ENCODE results near the gene OSBPL8.

DNA sequence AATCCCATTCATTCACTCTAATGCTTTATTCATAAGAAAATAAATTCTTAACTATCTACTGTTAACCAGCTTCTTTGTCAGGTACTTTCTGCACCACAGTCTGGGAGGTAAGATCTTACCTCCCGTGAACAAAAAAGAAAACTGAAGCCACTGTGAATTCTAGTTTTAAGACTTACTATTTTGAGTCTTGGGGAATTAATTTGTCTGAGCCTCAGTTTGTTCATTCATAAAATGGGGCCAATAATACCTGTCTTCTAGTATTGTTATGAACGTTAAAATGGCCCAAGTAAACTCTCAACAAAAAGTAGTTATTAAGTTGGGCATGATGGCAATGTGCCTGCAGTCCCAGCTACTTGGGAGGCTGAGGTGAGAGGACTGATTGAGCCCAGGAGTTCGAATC, 151.9 kb downstream of the OSBPL8 start:
- TF ChIP-seq, protein P1, sequence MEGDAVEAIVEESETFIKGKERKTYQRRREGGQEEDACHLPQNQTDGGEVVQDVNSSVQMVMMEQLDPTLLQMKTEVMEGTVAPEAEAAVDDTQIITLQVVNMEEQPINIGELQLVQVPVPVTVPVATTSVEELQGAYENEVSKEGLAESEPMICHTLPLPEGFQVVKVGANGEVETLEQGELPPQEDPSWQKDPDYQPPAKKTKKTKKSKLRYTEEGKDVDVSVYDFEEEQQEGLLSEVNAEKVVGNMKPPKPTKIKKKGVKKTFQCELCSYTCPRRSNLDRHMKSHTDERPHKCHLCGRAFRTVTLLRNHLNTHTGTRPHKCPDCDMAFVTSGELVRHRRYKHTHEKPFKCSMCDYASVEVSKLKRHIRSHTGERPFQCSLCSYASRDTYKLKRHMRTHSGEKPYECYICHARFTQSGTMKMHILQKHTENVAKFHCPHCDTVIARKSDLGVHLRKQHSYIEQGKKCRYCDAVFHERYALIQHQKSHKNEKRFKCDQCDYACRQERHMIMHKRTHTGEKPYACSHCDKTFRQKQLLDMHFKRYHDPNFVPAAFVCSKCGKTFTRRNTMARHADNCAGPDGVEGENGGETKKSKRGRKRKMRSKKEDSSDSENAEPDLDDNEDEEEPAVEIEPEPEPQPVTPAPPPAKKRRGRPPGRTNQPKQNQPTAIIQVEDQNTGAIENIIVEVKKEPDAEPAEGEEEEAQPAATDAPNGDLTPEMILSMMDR (IDR thresholded peaks at IDR 0.05), result no peak
- no peak for TF ChIP-seq POLR2A (IDR thresholded peaks at IDR 0.05)

Measured in lower leg skin (tissue), 3 donors.